Esophagus mucosa (tissue), 1 donor: ENCODE data around the gene THSD4. TPM values are rescaled to one million over a fixed set of nuclear protein-coding genes. Genes with fewer than 3 reads are reported as not detected.
A peak's percentile ranks its signal among the peaks of the same experiment; 100 is the strongest.

ENCODE experiments used
- ATAC-seq: fragments of 200-7000 bp; cut with Tn5 transposase; one replicate; pipeline ENCODE4 v1.9.1; 2020
- total RNA-seq: library from RNA; stranded (reverse); gene quantifications from one replicate; pipeline ENCODE4 v1.2.4, GENCODE V29; 2023
- donor health status: DM: yes; HTN: yes; CAD: no.

The THSD4 gene
- total RNA-seq, 1 donor from 2014 or later: 121 TPM

- no peak for ATAC-seq
Observed at GRCh38 chr15:71098920-71099319, 16.4 kb upstream of the THSD4 start.

- ATAC-seq: peak; percentile 77
Observed at GRCh38 chr15:71103102-71103676, 12.1 kb upstream of the THSD4 start.

GRCh38 chr15:71104636-71105035, 10.6 kb upstream of the THSD4 start:
- ATAC-seq: no peak

- ATAC-seq: no peak
Observed at GRCh38 chr15:71105444-71105843, 9.8 kb upstream of the THSD4 start.

- ATAC-seq: no peak
Observed at GRCh38 chr15:71106802-71107500, 8.3 kb upstream of the THSD4 start.

GRCh38 chr15:71107501-71107815, 7.8 kb upstream of the THSD4 start:
- ATAC-seq: no peak

GRCh38 chr15:71109130-71109529, 6.1 kb upstream of the THSD4 start:
- ATAC-seq: no peak

- ATAC-seq: no peak
Observed at GRCh38 chr15:71109905-71110304, 5.4 kb upstream of the THSD4 start.

GRCh38 chr15:71110405-71111180, 4.7 kb upstream of the THSD4 start:
- ATAC-seq: no peak

GRCh38 chr15:71111181-71111565, 4.1 kb upstream of the THSD4 start:
- no peak for ATAC-seq

GRCh38 chr15:71111950-71112349, 3.3 kb upstream of the THSD4 start:
- ATAC-seq: no peak

GRCh38 chr15:71112429-71112828, 2.8 kb upstream of the THSD4 start:
- ATAC-seq: no peak

GRCh38 chr15:71114066-71114680, 1.1 kb upstream of the THSD4 start:
- ATAC-seq: no peak

GRCh38 chr15:71115567-71116351, 488 bp downstream of the THSD4 start:
- ATAC-seq: peak; percentile 62

- no peak for ATAC-seq
Observed at GRCh38 chr15:71116366-71116765, 1.1 kb downstream of the THSD4 start.

GRCh38 chr15:71116942-71117341, 1.7 kb downstream of the THSD4 start:
- no peak for ATAC-seq

- ATAC-seq: no peak
Observed at GRCh38 chr15:71117714-71118305, 2.5 kb downstream of the THSD4 start.

- ATAC-seq: no peak
Observed at GRCh38 chr15:71118345-71118744, 3.1 kb downstream of the THSD4 start.

- no peak for ATAC-seq
Observed at GRCh38 chr15:71118881-71119632, 3.8 kb downstream of the THSD4 start.

GRCh38 chr15:71120428-71120944, 5.2 kb downstream of the THSD4 start:
- peak; percentile 43 for ATAC-seq

GRCh38 chr15:71121442-71121841, 6.2 kb downstream of the THSD4 start:
- no peak for ATAC-seq
